GM23338 (cell line): ENCODE measurements around the gene NAGA. TPM values are rescaled to one million over a fixed set of nuclear protein-coding genes. Genes with fewer than 3 reads are reported as not detected.

Experiments
- ATAC-seq: fragments of 200-7000 bp; cut with Tn5 transposase; 3 replicates; pipeline ENCODE4 v1.9.1; 2020
- DNase-seq: peaks from one replicate; pipeline ENCODE4 v3.0.0-alpha.2; 2015; ENCODE audit warnings: low spot score
- H2AFZ ChIP-seq: fragments of 200-600 bp; sonication (generic); 2 replicates; pipeline ENCODE4 v1.8.0; 2016; ENCODE audit warnings: antibody characterized with exemption, mild to moderate bottlenecking, moderate library complexity
- H3F3A ChIP-seq: fragments of 200-600 bp; sonication (generic); replicated peaks from 2 replicates; pipeline ENCODE4 v1.8.0; 2017; ENCODE audit warnings: antibody characterized with exemption, mixed run types, low read depth
- H3K27ac ChIP-seq: fragments of 200-600 bp; sonication (generic); 2 replicates; pipeline ENCODE4 v1.6.1; 2016; ENCODE audit warnings: low read depth
- H3K27me3 ChIP-seq: fragments of 200-600 bp; sonication (generic); 2 replicates; pipeline ENCODE4 v1.8.0; 2016; ENCODE audit warnings: mild to moderate bottlenecking, mixed run types, moderate library complexity; ENCODE audit not compliant: insufficient read depth
- H3K36me3 ChIP-seq: fragments of 200-600 bp; sonication (generic); 2 replicates; pipeline ENCODE4 v1.8.0; 2016; ENCODE audit warnings: mild to moderate bottlenecking; ENCODE audit not compliant: insufficient read depth
- H3K4me1 ChIP-seq: fragments of 200-600 bp; sonication (generic); 2 replicates; pipeline ENCODE4 v1.8.0; 2016; ENCODE audit warnings: mild to moderate bottlenecking, moderate library complexity; ENCODE audit not compliant: insufficient read depth
- H3K4me2 ChIP-seq: fragments of 200-600 bp; sonication (generic); 2 replicates; pipeline ENCODE4 v1.7.1; 2017; ENCODE audit warnings: mixed run types
- H3K4me3 ChIP-seq: fragments of 200-600 bp; sonication (generic); 2 replicates; pipeline ENCODE4 v1.6.1; 2016; ENCODE audit warnings: mixed run types
- H3K79me2 ChIP-seq: fragments of 200-600 bp; sonication (generic); replicated peaks from 2 replicates; pipeline ENCODE4 v1.8.0; 2017; ENCODE audit warnings: mild to moderate bottlenecking; ENCODE audit not compliant: insufficient read depth
- H3K9me2 ChIP-seq: fragments of 200-600 bp; sonication (generic); 2 replicates; pipeline ENCODE4 v1.8.0; 2017; ENCODE audit not compliant: insufficient read depth
- H4K20me1 ChIP-seq: fragments of 200-600 bp; sonication (generic); replicated peaks from 2 replicates; pipeline ENCODE4 v1.8.0; 2017; ENCODE audit warnings: mild to moderate bottlenecking; ENCODE audit not compliant: insufficient read depth
- H3K27ac Mint-ChIP-seq: 2 replicates; pipeline ENCODE4 v1.8.0; 2020; ENCODE audit warnings: inconsistent platforms, mild to moderate bottlenecking, moderate library complexity, mixed read lengths
- H3K27me3 Mint-ChIP-seq: 3 replicates; pipeline ENCODE4 v1.8.0; 2022; ENCODE audit warnings: low read depth, mild to moderate bottlenecking, moderate library complexity, mixed read lengths, inconsistent platforms; ENCODE audit not compliant: insufficient read depth, poor library complexity
- H3K36me3 Mint-ChIP-seq: 3 replicates; pipeline ENCODE4 v1.8.0; 2021; ENCODE audit warnings: low read depth, mild to moderate bottlenecking, inconsistent platforms, moderate library complexity, mixed read lengths
- H3K4me1 Mint-ChIP-seq: 3 replicates; pipeline ENCODE4 v1.8.0; 2020; ENCODE audit warnings: mild to moderate bottlenecking, inconsistent platforms, mixed read lengths
- H3K4me3 Mint-ChIP-seq: 3 replicates; pipeline ENCODE4 v1.8.0; 2021; ENCODE audit warnings: moderate library complexity, mild to moderate bottlenecking, inconsistent platforms, mixed read lengths
- H3K9me3 Mint-ChIP-seq: 3 replicates; pipeline ENCODE4 v1.8.0; 2020; ENCODE audit warnings: moderate library complexity, mild to moderate bottlenecking, inconsistent platforms, mixed read lengths
- ETS1 ChIP-seq: IDR thresholded peaks from 2 replicates; pipeline ENCODE4 v1.6.1; 2016; ENCODE audit warnings: antibody characterized with exemption
- EZH2 ChIP-seq: fragments of 200-600 bp; sonication (generic); IDR thresholded peaks from one replicate; pipeline ENCODE4 v1.8.0; 2017; ENCODE audit warnings: antibody characterized with exemption, mild to moderate bottlenecking, low read depth; ENCODE audit not compliant: unreplicated experiment
- EZH2phosphoT487 ChIP-seq: fragments of 200-600 bp; sonication (generic); IDR thresholded peaks from one replicate; pipeline ENCODE4 v1.8.1; 2018; ENCODE audit warnings: antibody characterized with exemption; ENCODE audit not compliant: unreplicated experiment
- JUNB ChIP-seq: IDR thresholded peaks from one replicate; pipeline ENCODE4 v1.6.1; 2016; ENCODE audit warnings: antibody characterized with exemption; ENCODE audit not compliant: unreplicated experiment
- NANOG ChIP-seq: IDR thresholded peaks from 2 replicates; pipeline ENCODE4 v1.6.1; 2016; ENCODE audit warnings: antibody characterized with exemption, borderline replicate concordance
- POLR2AphosphoS5 ChIP-seq: IDR thresholded peaks from 2 replicates; pipeline ENCODE4 v1.6.1; 2016; ENCODE audit warnings: antibody characterized with exemption, low read depth
- STAT1 ChIP-seq: IDR thresholded peaks from one replicate; pipeline ENCODE4 v1.6.1; 2016; ENCODE audit warnings: antibody characterized with exemption; ENCODE audit not compliant: unreplicated experiment
- ZNF114 ChIP-seq: fragments of 250-450 bp; sonication (Bioruptor Pico); IDR thresholded peaks from 2 replicates; pipeline ENCODE4 v1.5.0; 2020; ENCODE audit warnings: mild to moderate bottlenecking, moderate library complexity
- ZNF331 ChIP-seq: fragments of 250-450 bp; sonication (Bioruptor Pico); IDR thresholded peaks from 2 replicates; pipeline ENCODE4 v1.5.0; 2020; ENCODE audit warnings: low read depth, mild to moderate bottlenecking, moderate library complexity
- polyA plus RNA-seq: library from polyadenylated mRNA; unstranded; fragments of >200 nt; fragmentation: Nextera tagmentation; extraction: Ambion mirVana; gene quantifications from 2 replicates; pipeline ENCODE4 v1.2.1, GENCODE V29; 2016
- total RNA-seq: library from RNA; depleted of rRNA; stranded (reverse); fragments of >200 nt; shearing (Covaris generic); gene quantifications from 2 replicates; pipeline ENCODE4 v1.2.3, GENCODE V29; 2014
- TF ChIP-seq, protein P1 (sequence below): IDR thresholded peaks from one replicate; pipeline ENCODE4 v1.6.1; 2018; ENCODE audit warnings: antibody characterized with exemption; ENCODE audit not compliant: unreplicated experiment
- TF ChIP-seq, protein P2 (sequence below), 2 experiments: fragments of 200-600 bp in 1 of 2; sonication (generic) in 1 of 2; conservative IDR thresholded peaks; 2 replicates each; pipeline versions ENCODE4 v1.5.1 to v1.6.1; 2016 to 2017; ENCODE audit warnings: antibody characterized with exemption in 2 of 2, low read depth in 2 of 2, mild to moderate bottlenecking in 2 of 2, moderate library complexity in 1 of 2

The NAGA gene
- total and polyA plus RNA-seq, 2 experiments from 2014 or later = 6.3 to 21.4 TPM

DNA sequence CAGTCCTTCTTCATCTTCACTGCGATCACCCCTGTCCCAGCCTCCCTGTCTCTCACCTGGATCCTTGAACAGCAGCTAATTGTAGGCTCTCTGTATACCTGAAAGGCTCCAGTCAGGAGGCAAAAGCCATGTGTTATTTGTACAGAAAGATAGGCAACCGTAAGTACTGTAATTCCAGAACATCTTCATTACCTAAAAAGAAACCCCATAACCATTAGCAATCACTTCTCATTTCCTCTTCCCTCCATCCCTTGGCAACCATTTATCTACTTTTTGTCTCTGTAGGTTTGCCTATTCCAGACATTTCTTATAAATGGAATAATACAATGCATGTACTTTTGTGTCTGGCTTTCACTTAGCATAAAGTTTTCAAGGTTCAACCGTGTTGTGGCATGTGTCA, 17.8 kb downstream of the NAGA start (continued):
- TF ChIP-seq, protein P1, sequence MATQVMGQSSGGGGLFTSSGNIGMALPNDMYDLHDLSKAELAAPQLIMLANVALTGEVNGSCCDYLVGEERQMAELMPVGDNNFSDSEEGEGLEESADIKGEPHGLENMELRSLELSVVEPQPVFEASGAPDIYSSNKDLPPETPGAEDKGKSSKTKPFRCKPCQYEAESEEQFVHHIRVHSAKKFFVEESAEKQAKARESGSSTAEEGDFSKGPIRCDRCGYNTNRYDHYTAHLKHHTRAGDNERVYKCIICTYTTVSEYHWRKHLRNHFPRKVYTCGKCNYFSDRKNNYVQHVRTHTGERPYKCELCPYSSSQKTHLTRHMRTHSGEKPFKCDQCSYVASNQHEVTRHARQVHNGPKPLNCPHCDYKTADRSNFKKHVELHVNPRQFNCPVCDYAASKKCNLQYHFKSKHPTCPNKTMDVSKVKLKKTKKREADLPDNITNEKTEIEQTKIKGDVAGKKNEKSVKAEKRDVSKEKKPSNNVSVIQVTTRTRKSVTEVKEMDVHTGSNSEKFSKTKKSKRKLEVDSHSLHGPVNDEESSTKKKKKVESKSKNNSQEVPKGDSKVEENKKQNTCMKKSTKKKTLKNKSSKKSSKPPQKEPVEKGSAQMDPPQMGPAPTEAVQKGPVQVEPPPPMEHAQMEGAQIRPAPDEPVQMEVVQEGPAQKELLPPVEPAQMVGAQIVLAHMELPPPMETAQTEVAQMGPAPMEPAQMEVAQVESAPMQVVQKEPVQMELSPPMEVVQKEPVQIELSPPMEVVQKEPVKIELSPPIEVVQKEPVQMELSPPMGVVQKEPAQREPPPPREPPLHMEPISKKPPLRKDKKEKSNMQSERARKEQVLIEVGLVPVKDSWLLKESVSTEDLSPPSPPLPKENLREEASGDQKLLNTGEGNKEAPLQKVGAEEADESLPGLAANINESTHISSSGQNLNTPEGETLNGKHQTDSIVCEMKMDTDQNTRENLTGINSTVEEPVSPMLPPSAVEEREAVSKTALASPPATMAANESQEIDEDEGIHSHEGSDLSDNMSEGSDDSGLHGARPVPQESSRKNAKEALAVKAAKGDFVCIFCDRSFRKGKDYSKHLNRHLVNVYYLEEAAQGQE = no peak
- TF ChIP-seq STAT1 (no peak), EZH2phosphoT487 (no peak), JUNB (no peak), ETS1 (no peak), ZNF331 (CRISPR knock-in tag) (no peak), POLR2AphosphoS5 (no peak), NANOG (no peak), EZH2 (no peak)
- TF ChIP-seq, protein P2, sequence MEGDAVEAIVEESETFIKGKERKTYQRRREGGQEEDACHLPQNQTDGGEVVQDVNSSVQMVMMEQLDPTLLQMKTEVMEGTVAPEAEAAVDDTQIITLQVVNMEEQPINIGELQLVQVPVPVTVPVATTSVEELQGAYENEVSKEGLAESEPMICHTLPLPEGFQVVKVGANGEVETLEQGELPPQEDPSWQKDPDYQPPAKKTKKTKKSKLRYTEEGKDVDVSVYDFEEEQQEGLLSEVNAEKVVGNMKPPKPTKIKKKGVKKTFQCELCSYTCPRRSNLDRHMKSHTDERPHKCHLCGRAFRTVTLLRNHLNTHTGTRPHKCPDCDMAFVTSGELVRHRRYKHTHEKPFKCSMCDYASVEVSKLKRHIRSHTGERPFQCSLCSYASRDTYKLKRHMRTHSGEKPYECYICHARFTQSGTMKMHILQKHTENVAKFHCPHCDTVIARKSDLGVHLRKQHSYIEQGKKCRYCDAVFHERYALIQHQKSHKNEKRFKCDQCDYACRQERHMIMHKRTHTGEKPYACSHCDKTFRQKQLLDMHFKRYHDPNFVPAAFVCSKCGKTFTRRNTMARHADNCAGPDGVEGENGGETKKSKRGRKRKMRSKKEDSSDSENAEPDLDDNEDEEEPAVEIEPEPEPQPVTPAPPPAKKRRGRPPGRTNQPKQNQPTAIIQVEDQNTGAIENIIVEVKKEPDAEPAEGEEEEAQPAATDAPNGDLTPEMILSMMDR (conservative IDR thresholded peaks at IDR 0.05; ENCODE audit: low read depth in 2 of 2) = no peak

DNA sequence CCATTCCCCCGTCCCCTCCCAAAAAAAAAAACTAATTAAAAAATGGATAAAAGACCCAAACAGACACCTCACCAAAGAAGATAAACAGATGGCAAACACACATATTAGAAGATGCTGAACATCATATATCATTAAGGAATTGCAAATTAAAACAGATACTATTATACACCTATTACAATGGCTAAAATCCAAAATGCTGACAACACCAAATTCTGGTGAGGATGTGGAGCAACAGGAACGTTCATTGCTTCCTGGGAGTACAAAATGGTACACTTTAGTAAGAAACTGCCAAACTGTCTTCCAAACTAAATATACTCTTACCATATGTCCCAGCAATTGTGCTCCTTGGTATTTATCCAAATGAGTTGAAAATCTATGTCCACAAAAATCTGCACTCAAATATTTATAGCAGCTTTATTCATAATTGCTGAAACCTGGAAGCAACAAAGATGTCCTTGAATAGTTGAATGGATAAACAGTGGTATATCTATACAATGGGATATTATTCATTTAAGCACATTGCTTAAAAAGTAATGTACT, 19.9 kb downstream of the NAGA start:
- Histone ChIP-seq H3K4me3 (no peak overlapping the region), H2AFZ (no peak overlapping the region), H3K9me2 (no peaks in the 10 kb centered on the region), H3F3A (no peaks in the 10 kb centered on the region), H3K36me3 (no peaks in the 10 kb centered on the region), H3K4me2 (no peak overlapping the region), H3K27me3 (no peaks in the 10 kb centered on the region), H3K4me1 (no peaks in the 10 kb centered on the region), H3K27ac (no peak overlapping the region), H4K20me1 (no peaks in the 10 kb centered on the region), H3K79me2 (no peaks in the 10 kb centered on the region)
- H3K27me3 Mint-ChIP-seq = peaks cover 2% of the 10 kb centered on the region
- no peaks in the 10 kb centered on the region for H3K36me3 Mint-ChIP-seq
- DNase-seq (no peak), ATAC-seq (no peak)
- H3K9me3 Mint-ChIP-seq = no peaks in the 10 kb centered on the region
- no peaks in the 10 kb centered on the region for H3K4me1 Mint-ChIP-seq
- H3K27ac Mint-ChIP-seq = no peak overlapping the region
- no peak overlapping the region for H3K4me3 Mint-ChIP-seq
- TF ChIP-seq, protein P2 (conservative IDR thresholded peaks at IDR 0.05; ENCODE audit: low read depth in 2 of 2) = no peak
- TF ChIP-seq JUNB = no peak
- no peak for TF ChIP-seq EZH2phosphoT487
- TF ChIP-seq ZNF114 (CRISPR knock-in tag) = no peak
- TF ChIP-seq ETS1 = no peak
